Limb (tissue), 2 donors: ENCODE results near the gene ZNF629.
A peak's percentile ranks its signal among the peaks of the same experiment; 100 is the strongest.
"Not testable (repeated sequence)": the region's sequence is repeated elsewhere in the genome, so short reads cannot be mapped to it uniquely, and the experiment has no call there.

Source experiments
- DNase-seq, 2 donors: peaks; one replicate each; pipeline ENCODE4 v3.0.0-alpha.2; 2016; ENCODE audit errors: extremely low spot score in 2 of 2

Gene ZNF629

GRCh38 chr16:30786936-30787612 is at the start of gene ZNF629:
ZNF629 (minus strand) TSS chr16:30787205; CDS start chr16:30784482, 2,723 bp downstream.
- peak; percentile 86 to 89 for DNase-seq

GRCh38 chr16:30834130-30834740 is 47.2 kb upstream of the ZNF629 start:
- no peak for DNase-seq

GRCh38 chr16:30830072-30830417 is 43.0 kb upstream of the ZNF629 start:
- no peak for DNase-seq

GRCh38 chr16:30829130-30830071 is 42.4 kb upstream of the ZNF629 start:
- DNase-seq = peak in 1 of 2 donors; percentile 2

- DNase-seq = no peak
Measured at GRCh38 chr16:30821891-30822290, 34.9 kb upstream of the ZNF629 start.

GRCh38 chr16:30821441-30821840 is 34.4 kb upstream of the ZNF629 start:
- DNase-seq = not testable (repeated sequence)

GRCh38 chr16:30820952-30821421 is 34.0 kb upstream of the ZNF629 start:
- DNase-seq = no peak

GRCh38 chr16:30816769-30817168 is 29.8 kb upstream of the ZNF629 start:
- DNase-seq = no peak

GRCh38 chr16:30813821-30814189 is 26.8 kb upstream of the ZNF629 start:
- no peak for DNase-seq

GRCh38 chr16:30809675-30810074 is 22.7 kb upstream of the ZNF629 start:
- not testable (repeated sequence) for DNase-seq

GRCh38 chr16:30808890-30809426 is 22.0 kb upstream of the ZNF629 start:
- DNase-seq = not testable (repeated sequence)

GRCh38 chr16:30808146-30808545 is 21.1 kb upstream of the ZNF629 start:
- DNase-seq = no peak

- peak; percentile 85 to 88 for DNase-seq
Measured at GRCh38 chr16:30805370-30806169, 18.6 kb upstream of the ZNF629 start.

- DNase-seq = no peak
Measured at GRCh38 chr16:30805056-30805369, 18.0 kb upstream of the ZNF629 start.

- DNase-seq = no peak
Measured at GRCh38 chr16:30802936-30803335, 15.9 kb upstream of the ZNF629 start.

- no peak for DNase-seq
Measured at GRCh38 chr16:30797670-30798309, 10.8 kb upstream of the ZNF629 start.

GRCh38 chr16:30794634-30795033 is 7.6 kb upstream of the ZNF629 start:
- no peak for DNase-seq

GRCh38 chr16:30793508-30794069 is 6.6 kb upstream of the ZNF629 start:
- no peak for DNase-seq

- DNase-seq = no peak
Measured at GRCh38 chr16:30787613-30788378, 791 bp upstream of the ZNF629 start.
